ENCODE data around the gene PAPPA.

- TF ChIP-seq CTCF (IDR thresholded peaks at IDR 0.05; ENCODE audit: insufficient read depth, low read length, poor library complexity, severe bottlenecking) (no peak), EZH2phosphoT487 (conservative IDR thresholded peaks at IDR 0.05; ENCODE audit: low read length) (no peak)
Measured at GRCh38 chr9:116152941-116153764, 438 bp upstream of the PAPPA start.

Measured in SU-DHL-6 (cell line).